ENCODE results near the gene CGNL1.

GRCh38 chr15:57382969-57383368 is 6.7 kb downstream of the CGNL1 start:
- TF ChIP-seq CTCF (conservative IDR thresholded peaks at IDR 0.05; ENCODE audit: low read length): no peak
- TF ChIP-seq EZH2phosphoT487 (IDR thresholded peaks at IDR 0.05; ENCODE audit: borderline replicate concordance): no peak

Data from Loucy (cell line).